ENCODE measurements around the gene GSG1L2.
"Not testable (repeated sequence)": the region's sequence is repeated elsewhere in the genome, so short reads cannot be mapped to it uniquely, and the experiment has no call there.

GSG1L2 gene

GRCh38 chr17:9790889-9791876 is 30.7 kb downstream of the GSG1L2 start, which contains the start of gene DHRS7C:
Gene DHRS7C (minus strand): TSS chr17:9791592. CDS start chr17:9791284, 308 bp downstream.
- no peak for DNase-seq (ENCODE audit: low read depth, low spot score)

GRCh38 chr17:9790316-9790715 is 31.6 kb downstream of the GSG1L2 start:
- no peak for DNase-seq (ENCODE audit: low read depth, low spot score)

- no peak for DNase-seq (ENCODE audit: low read depth, low spot score)
Measured at GRCh38 chr17:9788601-9789000, 33.3 kb downstream of the GSG1L2 start.

- DNase-seq (ENCODE audit: low read depth, low spot score), result no peak
Measured at GRCh38 chr17:9784544-9784943, 37.3 kb downstream of the GSG1L2 start.

GRCh38 chr17:9783465-9783864 is 38.4 kb downstream of the GSG1L2 start:
- DNase-seq (ENCODE audit: low read depth, low spot score), result not testable (repeated sequence)

GRCh38 chr17:9783050-9783449 is 38.8 kb downstream of the GSG1L2 start:
- DNase-seq (ENCODE audit: low read depth, low spot score), result no peak

GRCh38 chr17:9780552-9780951 is 41.3 kb downstream of the GSG1L2 start:
- no peak for DNase-seq (ENCODE audit: low read depth, low spot score)

- no peak for DNase-seq (ENCODE audit: low read depth, low spot score)
Measured at GRCh38 chr17:9776911-9777310, 45.0 kb downstream of the GSG1L2 start.

DNA sequence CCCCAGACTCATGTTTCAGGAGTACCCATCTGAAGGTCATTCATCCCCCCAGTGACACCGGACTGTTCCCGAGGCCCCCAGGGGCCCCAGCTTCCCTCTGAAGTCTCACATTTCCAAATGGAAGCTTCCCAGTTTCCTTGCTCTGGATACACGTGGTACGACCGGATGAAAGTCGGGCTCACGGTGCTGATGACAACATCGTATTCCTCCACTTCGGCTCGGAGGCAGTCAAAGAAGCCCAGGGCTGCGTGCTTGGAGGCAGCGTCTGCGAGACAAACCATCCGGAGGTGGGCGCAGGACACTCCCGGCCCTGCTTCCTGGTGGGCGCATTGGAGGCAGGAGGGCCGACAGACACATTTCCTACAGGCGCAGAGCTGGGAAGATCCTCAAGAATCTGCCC is 49.2 kb downstream of the GSG1L2 start:
- no peak for DNase-seq (ENCODE audit: low read depth, low spot score)

GRCh38 chr17:9771465-9771864 is 50.4 kb downstream of the GSG1L2 start:
- no peak for DNase-seq (ENCODE audit: low read depth, low spot score)

- DNase-seq (ENCODE audit: low read depth, low spot score), result no peak
Measured at GRCh38 chr17:9769036-9769695, 52.7 kb downstream of the GSG1L2 start.

DNA sequence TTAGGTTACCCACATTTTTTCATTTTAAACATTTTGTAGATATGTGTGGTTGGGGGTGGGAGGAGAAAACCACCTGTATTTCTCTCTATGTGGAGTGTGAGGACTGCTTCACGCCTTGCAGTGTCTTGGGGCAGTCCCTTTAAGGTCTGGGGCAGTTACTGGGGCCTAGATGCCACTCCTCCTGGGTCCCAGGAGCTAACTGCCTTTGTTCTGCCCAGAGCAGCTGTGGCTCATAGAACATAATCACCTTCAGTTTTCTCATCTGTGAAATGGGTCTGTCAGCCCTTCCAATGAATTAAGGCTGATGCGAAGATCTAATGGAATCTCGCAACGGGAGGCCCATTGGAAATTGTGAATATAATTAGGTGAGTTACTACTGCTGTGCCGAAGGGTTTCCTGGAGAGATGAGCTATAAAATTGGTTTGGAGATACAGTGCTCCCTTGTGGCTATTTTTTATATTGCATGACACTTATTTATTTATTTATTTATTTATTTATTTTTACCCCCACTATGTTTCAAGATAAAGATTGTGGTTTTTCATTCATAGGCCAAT is 53.4 kb downstream of the GSG1L2 start:
- DNase-seq (ENCODE audit: low read depth, low spot score), result peak; percentile 40

DNA sequence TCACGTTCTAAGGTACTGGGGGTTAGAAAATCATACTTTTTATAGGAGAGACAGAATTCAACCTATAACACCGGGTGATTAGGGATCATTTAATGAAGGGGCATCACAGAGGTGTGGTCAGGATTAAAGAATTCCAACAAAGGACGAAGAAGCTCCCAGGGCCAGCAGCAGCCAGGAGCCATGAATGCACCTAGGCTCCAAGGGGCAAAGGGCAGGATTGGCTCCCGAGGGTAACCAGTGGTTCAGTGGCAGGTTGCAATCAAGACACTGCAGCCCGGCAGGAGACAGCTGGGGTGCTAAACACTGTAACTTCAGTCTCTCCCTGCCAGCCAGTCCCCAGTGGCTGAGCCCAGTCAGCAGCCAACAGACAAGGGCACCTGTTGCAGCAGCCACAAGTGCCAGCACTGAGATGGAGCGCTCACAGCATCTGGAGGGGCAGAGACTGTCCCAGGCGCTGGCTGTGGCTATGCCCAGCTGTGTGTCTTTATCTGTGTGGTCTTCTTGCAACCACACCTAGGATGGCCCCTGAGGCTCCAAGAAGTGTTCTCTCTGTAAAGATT is 54.4 kb downstream of the GSG1L2 start:
- DNase-seq (ENCODE audit: low read depth, low spot score), result no peak

DNA sequence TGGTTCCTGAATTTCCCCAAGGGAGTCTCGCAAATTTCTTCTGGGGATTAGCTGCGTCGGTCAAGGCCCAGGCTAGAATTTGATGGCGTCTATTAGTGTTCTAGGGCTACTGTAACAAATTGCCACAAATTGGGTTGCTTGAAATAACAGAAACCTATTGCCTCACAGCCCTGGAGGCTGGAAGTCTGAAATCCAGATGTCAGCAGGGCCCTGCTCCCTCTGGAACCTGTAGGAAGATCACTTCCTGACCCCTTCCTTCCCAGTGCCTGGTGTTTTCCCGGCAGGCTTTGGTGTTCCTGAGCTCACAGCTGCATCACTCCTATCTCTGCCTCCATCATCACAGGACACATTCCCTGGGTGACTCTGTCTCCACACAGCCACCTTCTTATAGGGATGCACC is 54.9 kb downstream of the GSG1L2 start:
- DNase-seq (ENCODE audit: low read depth, low spot score), result no peak

DNA sequence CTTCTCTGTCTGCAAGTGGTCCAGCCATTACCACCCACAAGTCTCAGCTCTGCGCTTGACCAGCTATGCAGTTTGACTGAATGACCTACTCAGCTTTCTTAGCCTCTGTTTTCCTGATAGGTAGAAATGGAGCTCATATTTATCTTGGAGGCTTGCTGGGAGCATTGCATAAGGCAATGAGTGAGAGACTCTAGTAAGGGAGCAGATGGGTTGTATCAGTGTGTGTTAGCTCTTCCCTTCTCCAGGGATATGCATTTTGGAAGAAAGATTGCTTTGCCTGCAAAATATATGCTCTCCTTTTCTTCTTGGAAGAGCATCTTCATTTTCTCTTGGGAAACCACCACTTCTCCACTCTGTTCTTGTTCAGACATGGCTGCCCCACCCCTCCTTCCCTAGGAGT is 56.6 kb downstream of the GSG1L2 start:
- no peak for DNase-seq (ENCODE audit: low read depth, low spot score)

GRCh38 chr17:9763643-9764042 is 58.2 kb downstream of the GSG1L2 start:
- no peak for DNase-seq (ENCODE audit: low read depth, low spot score)

DNA sequence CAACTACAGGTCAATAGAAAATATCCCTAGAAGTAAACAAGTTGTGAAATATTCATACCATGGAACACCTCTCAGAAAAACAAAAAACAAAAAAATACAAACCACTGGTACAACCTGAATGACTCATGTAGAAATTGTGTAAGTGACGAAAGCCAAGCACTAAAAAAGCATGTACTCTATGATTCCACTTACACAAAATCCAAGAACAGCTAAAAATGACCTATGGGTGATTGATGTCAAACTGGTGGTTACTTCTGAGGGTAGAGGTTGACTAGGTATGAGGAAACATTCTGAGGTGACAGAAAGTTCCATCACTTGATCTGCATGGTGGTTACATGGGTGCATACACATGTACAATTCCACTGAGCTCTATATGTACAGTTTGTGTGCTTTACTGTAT is 61.6 kb downstream of the GSG1L2 start:
- DNase-seq (ENCODE audit: low read depth, low spot score), result no peak

GRCh38 chr17:9755083-9755482 is 66.8 kb downstream of the GSG1L2 start:
- DNase-seq (ENCODE audit: low read depth, low spot score), result no peak
